T-helper 1 cell (primary cell): ENCODE results near the gene MAP2K5.

Experiments used
- DNase-seq, 5 donors: peaks; one replicate each; pipeline ENCODE4 v3.0.0-alpha.2; 2012 to 2020

The MAP2K5 gene

DNA sequence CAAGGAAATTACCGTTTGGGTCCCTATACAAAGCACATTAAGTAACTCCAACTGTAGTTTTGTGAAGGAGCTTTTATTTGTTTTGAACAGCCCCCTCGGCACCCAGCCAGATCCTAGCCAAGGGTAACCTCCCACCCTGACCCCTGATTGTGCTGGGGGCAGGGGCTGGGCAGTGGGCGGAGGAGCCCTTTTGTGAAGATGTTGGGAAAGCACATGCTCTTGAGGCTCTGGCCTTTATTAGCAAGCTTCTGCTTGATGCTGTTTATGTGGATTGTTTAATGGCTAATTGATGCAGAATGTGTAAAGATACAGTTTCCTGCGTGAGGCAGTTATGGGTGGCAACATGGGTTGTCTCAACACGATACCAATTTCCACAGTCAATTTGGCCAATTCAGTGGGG, 136.5 kb downstream of the MAP2K5 start:
- DNase-seq: no peak

GRCh38 chr15:67680641-67681040, 138.1 kb downstream of the MAP2K5 start:
- peak in 1 of 5 donors; percentile 27 for DNase-seq

DNA sequence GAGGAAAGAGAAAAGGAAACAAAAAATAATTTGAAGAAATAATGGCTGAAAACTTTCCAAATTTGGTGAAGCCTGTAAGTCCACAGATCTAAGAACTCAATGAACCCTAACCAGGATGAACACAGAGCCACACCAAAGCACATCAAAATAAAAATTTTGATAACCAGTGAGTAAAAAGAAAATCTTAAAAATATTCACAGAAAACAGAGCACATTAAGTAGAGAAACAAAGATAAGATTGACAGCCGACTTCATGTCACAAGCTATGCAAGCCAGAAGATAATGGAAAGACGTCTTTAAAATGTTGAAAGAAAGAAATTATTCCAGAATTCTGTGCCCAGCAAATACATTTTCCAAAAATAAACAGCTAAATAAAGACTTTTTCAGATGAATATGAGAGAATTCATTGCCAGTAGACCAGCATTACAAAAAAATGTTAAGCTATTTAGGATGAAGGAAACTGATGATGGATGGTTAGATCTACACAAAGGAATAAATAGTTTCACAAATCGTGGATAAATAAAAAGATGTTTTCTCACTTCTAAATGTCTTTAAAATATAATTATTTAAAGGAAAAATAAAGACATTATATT, 142.6 kb downstream of the MAP2K5 start:
- no peak for DNase-seq

DNA sequence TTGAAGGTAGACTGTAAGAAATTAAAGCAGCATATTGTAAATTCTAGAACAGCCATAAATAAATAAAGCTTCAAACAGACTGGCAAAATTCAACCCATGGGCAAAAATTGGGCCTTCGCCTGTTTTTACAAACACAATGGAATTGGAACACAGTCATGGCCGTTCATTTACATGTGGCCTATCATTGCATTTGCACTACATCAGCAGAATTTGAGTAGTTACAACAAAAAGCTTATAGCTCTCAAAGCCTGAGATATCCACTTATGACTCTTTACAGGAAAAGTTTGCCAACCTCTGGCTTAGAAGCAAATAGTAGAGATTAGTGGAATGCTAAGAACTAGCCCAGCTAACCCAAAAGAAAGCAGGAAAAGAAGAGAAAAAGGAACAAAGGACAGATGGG, 143.2 kb downstream of the MAP2K5 start:
- DNase-seq: no peak

DNA sequence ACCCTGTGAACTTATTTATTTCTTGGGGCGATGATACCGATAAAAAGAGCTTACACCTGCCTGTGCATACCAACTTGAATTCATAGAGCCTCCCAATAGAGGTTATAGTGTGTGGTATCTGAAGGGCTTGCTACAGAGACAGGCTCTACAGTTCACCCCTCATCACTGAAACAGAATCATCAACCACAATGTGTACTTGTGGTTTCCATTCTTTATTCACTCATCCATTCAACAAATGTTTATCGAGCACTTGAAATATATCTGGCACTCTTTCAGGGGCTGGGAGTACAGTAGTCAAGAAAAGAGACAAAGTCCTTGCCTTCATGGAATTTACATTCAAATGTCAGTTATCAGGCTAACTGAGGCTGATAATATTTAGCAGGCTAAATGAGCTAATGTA, 148.4 kb downstream of the MAP2K5 start:
- DNase-seq: no peak

DNA sequence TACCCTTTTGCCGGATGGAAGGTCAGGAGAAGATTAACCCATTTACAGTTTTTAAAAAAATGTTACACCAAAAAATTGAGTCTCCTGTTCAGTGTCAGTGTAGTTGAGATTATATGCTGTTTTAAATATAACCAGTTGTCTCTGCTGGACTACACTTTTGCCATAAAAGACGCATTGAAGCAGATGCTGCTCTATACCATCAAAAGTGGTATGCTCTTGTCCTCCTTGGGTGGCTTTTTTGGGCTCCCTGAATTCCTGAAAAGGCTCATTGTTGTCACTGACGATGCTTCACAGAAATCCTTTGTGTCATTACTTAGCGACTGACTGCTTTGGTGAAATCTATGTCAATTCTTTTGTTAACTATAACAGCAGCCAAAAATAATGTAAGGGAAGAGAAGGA, 148.9 kb downstream of the MAP2K5 start:
- DNase-seq: no peak

- no peak for DNase-seq
Observed at GRCh38 chr15:67692573-67692972, 150.1 kb downstream of the MAP2K5 start.

- no peak for DNase-seq
Observed at GRCh38 chr15:67696087-67696486, 153.6 kb downstream of the MAP2K5 start.

DNA sequence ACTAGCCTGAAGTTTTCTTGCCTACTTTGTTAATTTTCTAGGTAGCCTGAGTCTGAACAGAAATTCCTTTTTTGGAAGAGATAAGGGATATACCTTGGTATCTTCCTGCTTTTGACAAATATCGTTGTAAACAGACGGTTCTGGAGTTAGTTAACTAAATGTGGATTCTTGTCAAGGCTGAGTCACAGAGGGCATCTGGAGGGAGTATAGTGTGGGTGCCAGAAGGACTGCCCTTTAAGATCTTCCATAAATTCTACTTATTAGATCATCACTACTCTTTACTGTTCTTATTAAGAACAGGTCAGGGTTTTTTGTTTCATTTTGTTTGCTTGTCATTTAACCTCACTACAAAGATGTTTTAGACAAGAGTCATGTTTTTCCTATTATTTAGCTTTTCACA, 157.5 kb downstream of the MAP2K5 start:
- no peak for DNase-seq

DNA sequence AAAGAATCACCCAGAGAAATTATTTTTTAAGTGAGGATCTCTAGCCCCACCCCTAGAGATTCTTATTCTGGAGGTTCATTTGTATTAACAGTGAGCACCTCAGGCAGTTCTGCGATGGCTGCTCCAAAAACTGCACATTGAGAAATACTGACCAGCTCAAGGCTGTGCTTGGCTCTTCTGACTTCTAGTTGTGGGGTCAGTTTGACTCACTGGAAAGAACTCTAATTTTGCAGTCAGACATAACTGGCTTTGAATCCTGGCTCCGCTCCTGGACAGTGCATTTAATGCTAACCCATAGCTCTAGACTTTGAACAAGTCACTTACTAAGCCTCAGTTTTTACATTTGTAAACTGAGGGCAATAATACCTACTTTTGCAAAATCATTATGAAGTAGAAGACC, 159.2 kb downstream of the MAP2K5 start:
- DNase-seq: no peak

GRCh38 chr15:67707520-67708283, 165.2 kb downstream of the MAP2K5 start:
- no peak for DNase-seq

- no peak for DNase-seq
Observed at GRCh38 chr15:67708500-67708899, 166.0 kb downstream of the MAP2K5 start.

DNA sequence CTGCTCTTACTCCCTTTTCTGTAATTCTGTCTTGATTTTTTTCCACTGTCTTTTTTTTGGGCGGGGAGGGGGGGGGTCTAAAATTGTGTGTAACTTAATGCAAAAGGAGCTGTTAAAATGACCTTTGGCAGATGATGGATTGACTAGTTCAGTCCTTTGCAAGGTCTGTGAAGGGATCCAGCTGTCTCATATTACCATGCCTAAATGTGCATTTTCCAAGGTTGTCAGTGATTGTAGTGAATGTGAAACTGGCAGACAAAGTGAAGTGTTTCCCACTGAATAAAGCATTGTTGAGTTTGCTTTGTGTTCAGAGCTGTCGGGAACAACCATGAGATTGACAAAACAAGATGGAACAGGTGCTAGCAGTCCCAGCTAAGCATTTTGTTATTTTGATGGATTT, 172.7 kb downstream of the MAP2K5 start:
- DNase-seq: no peak

DNA sequence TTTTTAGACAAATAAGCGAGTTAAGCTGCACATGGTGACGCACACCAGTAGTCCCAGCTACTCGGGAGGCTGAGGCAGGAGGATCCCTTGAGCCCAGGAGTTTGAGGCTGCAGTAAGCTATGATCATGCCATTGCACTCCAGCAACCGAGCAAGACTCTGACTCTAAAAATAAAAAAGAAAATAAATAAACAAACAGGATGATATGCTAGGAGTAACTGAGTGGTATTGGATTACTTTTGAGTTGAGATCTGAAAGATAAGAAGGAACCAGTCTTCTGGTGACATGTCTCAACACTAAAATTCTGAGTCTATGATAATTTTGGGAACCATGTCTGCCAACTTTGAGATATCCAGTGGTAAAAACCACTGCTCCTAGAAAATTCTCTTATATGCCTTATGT, 173.7 kb downstream of the MAP2K5 start:
- DNase-seq: no peak

GRCh38 chr15:67717776-67718175, 175.3 kb downstream of the MAP2K5 start:
- no peak for DNase-seq

GRCh38 chr15:67719330-67719959, 176.9 kb downstream of the MAP2K5 start:
- DNase-seq: no peak

GRCh38 chr15:67720556-67721175, 178.2 kb downstream of the MAP2K5 start:
- no peak for DNase-seq

DNA sequence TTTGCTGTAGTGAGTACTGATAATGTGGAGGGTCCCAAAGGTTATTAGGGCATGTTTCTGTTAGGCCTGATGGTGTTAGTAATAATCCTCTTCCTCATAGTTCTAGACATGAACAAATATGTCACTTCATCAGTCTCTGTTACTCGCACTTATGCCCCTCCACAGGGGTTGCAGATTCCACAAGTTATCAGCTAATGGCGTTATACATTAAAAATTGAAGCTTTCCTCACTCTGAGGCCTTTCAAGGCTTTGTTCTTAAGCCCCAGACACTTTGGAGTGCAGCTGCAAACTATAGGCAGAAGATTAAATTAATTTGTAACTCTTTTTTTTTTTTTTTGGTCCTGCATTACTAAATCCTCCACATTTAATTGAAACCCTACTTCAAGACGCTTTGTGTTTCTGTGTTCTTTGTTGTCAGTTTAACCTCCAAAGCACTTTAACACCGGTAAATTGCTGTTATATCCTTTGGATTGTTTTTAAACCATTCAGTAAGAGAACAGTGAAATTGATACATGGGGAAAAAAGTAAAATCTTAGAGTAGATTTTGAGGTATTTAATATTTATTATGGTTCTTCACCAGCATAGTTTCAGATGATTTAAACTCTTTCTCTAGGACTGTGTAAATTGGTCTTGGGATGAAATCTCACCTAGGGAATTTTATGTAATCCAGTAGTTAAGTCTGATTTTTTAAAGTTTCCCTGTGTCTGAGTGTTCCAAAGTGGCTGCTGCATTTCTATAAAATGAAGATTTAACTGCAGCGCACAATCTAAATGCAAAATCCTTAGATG, 179.7 kb downstream of the MAP2K5 start:
- DNase-seq: no peak

GRCh38 chr15:67723294-67724024, 181.0 kb downstream of the MAP2K5 start:
- DNase-seq: no peak

- no peak for DNase-seq
Observed at GRCh38 chr15:67724691-67725375, 182.3 kb downstream of the MAP2K5 start.

GRCh38 chr15:67730135-67730534, 187.6 kb downstream of the MAP2K5 start:
- no peak for DNase-seq
